Endodermal cell (in vitro differentiated cells): ENCODE results near the gene RNF126. TPM values are rescaled to one million over a fixed set of nuclear protein-coding genes. Genes with fewer than 3 reads are reported as not detected.

Experiments used
- DNase-seq: peaks from one replicate; pipeline ENCODE4 v3.0.0-alpha.2; 2017
- H3K27ac ChIP-seq: 2 replicates; pipeline ENCODE4 v1.5.1; 2013; ENCODE audit warnings: mild to moderate bottlenecking, low read depth, low read length, moderate library complexity
- H3K27me3 ChIP-seq: 2 replicates; pipeline ENCODE4 v1.6.1; 2013; ENCODE audit warnings: mild to moderate bottlenecking, low read length, moderate library complexity; ENCODE audit not compliant: insufficient read depth, control insufficient read depth, poor library complexity, severe bottlenecking
- H3K36me3 ChIP-seq: 2 replicates; pipeline ENCODE4 v1.7.0; 2013; ENCODE audit warnings: mild to moderate bottlenecking, low read length, moderate library complexity; ENCODE audit not compliant: control insufficient read depth, insufficient read depth
- H3K4me1 ChIP-seq: one replicate; pipeline ENCODE4 v1.7.0; 2013; ENCODE audit warnings: low read length; ENCODE audit not compliant: control insufficient read depth, insufficient read depth
- H3K4me3 ChIP-seq: 2 replicates; pipeline ENCODE4 v1.5.1; 2013; ENCODE audit warnings: mild to moderate bottlenecking, low read length, moderate library complexity
- H3K9ac ChIP-seq: 2 replicates; pipeline ENCODE4 v1.6.1; 2013; ENCODE audit warnings: mild to moderate bottlenecking, low read length, moderate library complexity; ENCODE audit not compliant: poor library complexity, severe bottlenecking; ENCODE audit errors: extremely low read depth
- H3K9me3 ChIP-seq: 2 replicates; pipeline ENCODE4 v1.6.1; 2013; ENCODE audit warnings: mild to moderate bottlenecking, low read length, moderate library complexity; ENCODE audit not compliant: control insufficient read depth
- H3K27ac Mint-ChIP-seq: 2 replicates; pipeline ENCODE4 v1.8.0; 2020; ENCODE audit warnings: mixed read lengths
- H3K27me3 Mint-ChIP-seq: 2 replicates; pipeline ENCODE4 v1.8.0; 2021; ENCODE audit warnings: mild to moderate bottlenecking, mixed read lengths; ENCODE audit not compliant: insufficient read depth
- H3K36me3 Mint-ChIP-seq: 2 replicates; pipeline ENCODE4 v1.8.0; 2020; ENCODE audit warnings: low read depth, mixed read lengths
- H3K4me1 Mint-ChIP-seq: 2 replicates; pipeline ENCODE4 v1.8.0; 2020; ENCODE audit warnings: mixed read lengths
- H3K4me3 Mint-ChIP-seq: 2 replicates; pipeline ENCODE4 v1.8.0; 2020; ENCODE audit warnings: mild to moderate bottlenecking, moderate library complexity, mixed read lengths
- H3K9me3 Mint-ChIP-seq: 2 replicates; pipeline ENCODE4 v1.8.0; 2020; ENCODE audit warnings: mild to moderate bottlenecking, mixed read lengths
- CTCF ChIP-seq: fragments of 200-600 bp; sonication (generic); conservative IDR thresholded peaks from 2 replicates; pipeline ENCODE4 v1.5.0; 2021; ENCODE audit warnings: antibody characterized with exemption, mild to moderate bottlenecking
- WGBS, 2 experiments: methylation state at CpG; one replicate each; pipeline versions ENCODE4 v1.1.5 to v1.1.7; 2013; ENCODE audit warnings: missing lambda C conversion rate in 2 of 2, mixed read lengths in 1 of 2; ENCODE audit not compliant: insufficient coverage in 1 of 2, insufficient read length in 1 of 2; 5-methylcytosine and 5-hydroxymethylcytosine counted together
- total RNA-seq, 2 donors: library from RNA; stranded (reverse); fragmentation: NEBNext Ultra II Directional in 1 of 2; extraction: Animal tissue kit (Norgen Biotek cat#: 25700) in 1 of 2; gene quantifications; 2 replicates in 1 of 2; 3 replicates in 1 of 2; pipeline ENCODE4 v1.2.1, GENCODE V29; 2021

Gene RNF126
- total RNA-seq, 2 donors from 2014 or later: 49.1 to 66.4 TPM

GRCh38 chr19:611481-611868 lies 51.5 kb downstream of the RNF126 start:
- no peak overlapping the region for H3K9ac ChIP-seq
- H3K36me3 ChIP-seq: peaks cover 3% of the 10 kb centered on the region
- H3K4me3 ChIP-seq: no peak overlapping the region
- Mint-ChIP-seq H3K36me3 (peaks cover 24% of the 10 kb centered on the region), H3K27ac (no peak overlapping the region), H3K9me3 (no peaks in the 10 kb centered on the region), H3K4me3 (no peak overlapping the region), H3K4me1 (no peaks in the 10 kb centered on the region), H3K27me3 (no peaks in the 10 kb centered on the region)
- 90 to 92% methylated on average over 4 to 13 of the region's 13 CpGs for WGBS, 2 experiments
- no peak overlapping the region for H3K27ac ChIP-seq
- no peak for DNase-seq
- no peak for TF ChIP-seq CTCF
- H3K27me3 ChIP-seq: no peaks in the 10 kb centered on the region
- H3K9me3 ChIP-seq: no peaks in the 10 kb centered on the region
- no peaks in the 10 kb centered on the region for H3K4me1 ChIP-seq

- Mint-ChIP-seq H3K4me1 (no peaks in the 10 kb centered on the region), H3K9me3 (no peaks in the 10 kb centered on the region), H3K27ac (no peak overlapping the region), H3K4me3 (no peak overlapping the region), H3K27me3 (no peaks in the 10 kb centered on the region), H3K36me3 (peaks cover 24% of the 10 kb centered on the region)
- H3K4me1 ChIP-seq: no peaks in the 10 kb centered on the region
- no peak for TF ChIP-seq CTCF
- H3K27me3 ChIP-seq: no peaks in the 10 kb centered on the region
- no peak overlapping the region for H3K9ac ChIP-seq
- no peak overlapping the region for H3K4me3 ChIP-seq
- no peak overlapping the region for H3K27ac ChIP-seq
- no peaks in the 10 kb centered on the region for H3K9me3 ChIP-seq
- WGBS, 2 experiments: 75 to 78% methylated on average over 19 to 36 of the region's 36 CpGs
- no peak for DNase-seq
- peaks cover 3% of the 10 kb centered on the region for H3K36me3 ChIP-seq
Measured at GRCh38 chr19:610801-611480, 52.1 kb downstream of the RNF126 start.

GRCh38 chr19:610071-610800 lies 52.8 kb downstream of the RNF126 start:
- Histone ChIP-seq H3K27me3 (no peaks in the 10 kb centered on the region), H3K27ac (no peak overlapping the region), H3K36me3 (peaks cover 3% of the 10 kb centered on the region), H3K9ac (no peak overlapping the region), H3K9me3 (no peaks in the 10 kb centered on the region), H3K4me1 (no peaks in the 10 kb centered on the region), H3K4me3 (no peak overlapping the region)
- 91 to 95% methylated on average over 14 to 38 of the region's 38 CpGs for WGBS, 2 experiments
- no peak for DNase-seq
- Mint-ChIP-seq H3K9me3 (no peaks in the 10 kb centered on the region), H3K36me3 (peaks cover 21% of the 10 kb centered on the region), H3K4me3 (no peak overlapping the region), H3K27ac (no peak overlapping the region), H3K4me1 (no peaks in the 10 kb centered on the region), H3K27me3 (no peaks in the 10 kb centered on the region)
- TF ChIP-seq CTCF: no peak
